Measurements from ENCODE around the gene OR10T2.

GRCh38 chr1:158391099-158391498 lies 8.2 kb downstream of the OR10T2 start:
- TF ChIP-seq EZH2 (IDR thresholded peaks at IDR 0.05; ENCODE audit: borderline replicate concordance, insufficient read depth, low read length, poor library complexity, severe bottlenecking): no peak
- no peak for TF ChIP-seq CTCF (IDR thresholded peaks at IDR 0.05; ENCODE audit: poor library complexity, severe bottlenecking)
- no peak for TF ChIP-seq REST (IDR thresholded peaks at IDR 0.05; ENCODE audit: borderline replicate concordance)

All from neural cell (in vitro differentiated cells).